IMR-90 (cell line): Measurements from ENCODE around the gene SLC4A4. TPM values are rescaled to one million over a fixed set of nuclear protein-coding genes. Genes with fewer than 3 reads are reported as not detected.

Experiments used
- ATAC-seq: fragments of 200-7000 bp; cut with Tn5 transposase; 2 replicates; pipeline ENCODE4 v1.9.1; 2020; ENCODE audit warnings: low read depth, mild to moderate bottlenecking, moderate library complexity
- BruUV-seq: library from RNA; stranded (reverse); fragments of 400-500 nt; replicated peaks from 2 replicates; lab custom pipeline; 2021; lab: Mats Ljungman, UMichigan
- CTCF ChIA-PET: fragments of 300-600 bp; formaldehyde crosslinking; extraction: SDS; loops from one replicate; lab custom pipeline; 2021; ENCODE audit warnings: antibody characterized with exemption; lab: Yijun Ruan, JAX
- POLR2A ChIA-PET: fragments of 300-600 bp; sonication (Branson Sonifier 250); formaldehyde crosslinking; loops from one replicate; lab custom pipeline; 2022; ENCODE audit warnings: antibody characterized with exemption; ENCODE audit not compliant: unreplicated experiment; lab: Charles Lee
- DNase-seq: peaks from one replicate; pipeline ENCODE4 v3.0.0; 2013
- H2AFZ ChIP-seq: replicated peaks from 2 replicates; pipeline ENCODE3; 2013; ENCODE audit warnings: low read length, mild to moderate bottlenecking; ENCODE audit not compliant: poor library complexity
- H2AK5ac ChIP-seq: 2 replicates; pipeline ENCODE4 v1.6.1; 2013; ENCODE audit warnings: low read depth, low read length, inconsistent platforms
- H2AK9ac ChIP-seq: replicated peaks from 2 replicates; pipeline ENCODE3; 2013; ENCODE audit warnings: mild to moderate bottlenecking, low read depth, low read length, moderate library complexity; ENCODE audit not compliant: poor library complexity
- H2BK120ac ChIP-seq: 2 replicates; pipeline ENCODE4 v1.6.1; 2013; ENCODE audit warnings: low read depth, low read length, inconsistent platforms
- H2BK15ac ChIP-seq: 3 replicates; pipeline ENCODE4 v1.6.1; 2013; ENCODE audit warnings: low read depth, low read length, inconsistent platforms
- H2BK20ac ChIP-seq: 2 replicates; pipeline ENCODE4 v1.6.1; 2013; ENCODE audit warnings: low read depth, mild to moderate bottlenecking, inconsistent platforms, low read length, moderate library complexity
- H2BK5ac ChIP-seq: 2 replicates; pipeline ENCODE4 v1.6.1; 2013; ENCODE audit warnings: mild to moderate bottlenecking, low read depth, low read length, inconsistent platforms; ENCODE audit not compliant: poor library complexity, severe bottlenecking
- H3K14ac ChIP-seq: replicated peaks from 2 replicates; pipeline ENCODE4 v1.6.1; 2013; ENCODE audit warnings: low read depth, low read length, inconsistent platforms
- H3K18ac ChIP-seq: 2 replicates; pipeline ENCODE4 v1.6.1; 2013; ENCODE audit warnings: low read depth, low read length, control low read depth
- H3K23ac ChIP-seq: 2 replicates; pipeline ENCODE4 v1.6.1; 2013; ENCODE audit warnings: low read depth, low read length, inconsistent platforms
- H3K27ac ChIP-seq: 2 replicates; pipeline ENCODE4 v1.5.1; 2013; ENCODE audit warnings: mild to moderate bottlenecking, control low read depth, low read length; ENCODE audit not compliant: insufficient read depth
- H3K27me3 ChIP-seq: 2 replicates; pipeline ENCODE4 v1.6.1; 2013; ENCODE audit warnings: low read length; ENCODE audit not compliant: control insufficient read depth, insufficient read depth
- H3K36me3 ChIP-seq: 2 replicates; pipeline ENCODE4 v1.6.1; 2013; ENCODE audit warnings: low read length, mixed read lengths; ENCODE audit not compliant: control insufficient read depth, insufficient read depth
- H3K4ac ChIP-seq: 2 replicates; pipeline ENCODE4 v1.6.1; 2013; ENCODE audit warnings: low read depth, low read length, inconsistent platforms
- H3K4me1 ChIP-seq: 2 replicates; pipeline ENCODE4 v1.6.1; 2013; ENCODE audit warnings: low read length, mixed read lengths; ENCODE audit not compliant: control insufficient read depth, insufficient read depth
- H3K4me2 ChIP-seq: 2 replicates; pipeline ENCODE4 v1.6.1; 2013; ENCODE audit warnings: low read depth, mild to moderate bottlenecking, control low read depth, low read length, moderate library complexity
- H3K4me3 ChIP-seq: 2 replicates; pipeline ENCODE4 v1.5.1; 2013; ENCODE audit warnings: low read depth, mild to moderate bottlenecking, control low read depth, low read length, moderate library complexity; ENCODE audit not compliant: insufficient read depth
- H3K56ac ChIP-seq: 2 replicates; pipeline ENCODE4 v1.6.1; 2013; ENCODE audit warnings: low read length, inconsistent platforms; ENCODE audit not compliant: insufficient read depth; ENCODE audit errors: extremely low read depth
- H3K79me1 ChIP-seq, 2 experiments: 2 replicates each; pipeline ENCODE4 v1.6.1; 2013; ENCODE audit warnings: low read length in 2 of 2, inconsistent platforms in 1 of 2, low read depth in 1 of 2
- H3K9ac ChIP-seq: 2 replicates; pipeline ENCODE4 v1.6.1; 2013; ENCODE audit warnings: low read depth, low read length, control low read depth
- H3K9me1 ChIP-seq: 2 replicates; pipeline ENCODE4 v1.6.1; 2013; ENCODE audit warnings: low read length, inconsistent platforms; ENCODE audit not compliant: insufficient read depth
- H3K9me3 ChIP-seq: 2 replicates; pipeline ENCODE4 v1.6.1; 2013; ENCODE audit warnings: low read length; ENCODE audit not compliant: control insufficient read depth, insufficient read depth
- H4K20me1 ChIP-seq: 2 replicates; pipeline ENCODE4 v1.6.1; 2013; ENCODE audit warnings: low read length, inconsistent platforms; ENCODE audit not compliant: insufficient read depth
- H4K5ac ChIP-seq: 2 replicates; pipeline ENCODE4 v1.6.1; 2013; ENCODE audit warnings: mild to moderate bottlenecking, low read depth, low read length, control low read depth
- H4K8ac ChIP-seq, 2 experiments: 2 replicates each; pipeline ENCODE4 v1.6.1; 2013; ENCODE audit warnings: low read depth in 2 of 2, low read length in 2 of 2, control low read depth in 1 of 2, inconsistent platforms in 1 of 2
- H4K91ac ChIP-seq: 2 replicates; pipeline ENCODE4 v1.6.1; 2013; ENCODE audit warnings: low read depth, low read length, inconsistent platforms; ENCODE audit not compliant: insufficient read depth
- BHLHE40 ChIP-seq: fragments of 150-350 bp; IDR thresholded peaks from 2 replicates; pipeline ENCODE4 v1.6.1; 2016; ENCODE audit warnings: mild to moderate bottlenecking, low read depth, low read length
- CEBPB ChIP-seq: IDR thresholded peaks from 2 replicates; pipeline ENCODE4 v1.6.1; 2012; ENCODE audit warnings: low read depth, low read length, improper control_type of control experiment
- CHD1 ChIP-seq: IDR thresholded peaks from 2 replicates; pipeline ENCODE4 v1.6.1; 2012; ENCODE audit warnings: low read depth, low read length, improper control_type of control experiment
- ELK1 ChIP-seq: fragments of 150-350 bp; IDR thresholded peaks from 2 replicates; pipeline ENCODE4 v1.6.1; 2016; ENCODE audit warnings: low read depth, mild to moderate bottlenecking, low read length, moderate library complexity, borderline replicate concordance
- FOS ChIP-seq: fragments of 150-350 bp; IDR thresholded peaks from 2 replicates; pipeline ENCODE4 v1.6.1; 2016; ENCODE audit warnings: low read depth, low read length
- MAFK ChIP-seq: IDR thresholded peaks from 2 replicates; pipeline ENCODE4 v1.6.1; 2012; ENCODE audit warnings: low read depth, low read length, improper control_type of control experiment
- MAZ ChIP-seq: IDR thresholded peaks from 2 replicates; pipeline ENCODE4 v1.6.1; 2012; ENCODE audit warnings: low read depth, mild to moderate bottlenecking, low read length, improper control_type of control experiment, moderate library complexity, borderline replicate concordance
- MXI1 ChIP-seq: IDR thresholded peaks from 2 replicates; pipeline ENCODE4 v1.6.1; 2012; ENCODE audit warnings: low read depth, mild to moderate bottlenecking, low read length, moderate library complexity, borderline replicate concordance
- NFE2L2 ChIP-seq: fragments of 150-350 bp; IDR thresholded peaks from 2 replicates; pipeline ENCODE4 v1.6.1; 2016; ENCODE audit warnings: low read depth, mild to moderate bottlenecking, low read length
- POLR2A ChIP-seq: IDR thresholded peaks from 2 replicates; pipeline ENCODE4 v1.6.1; 2012; ENCODE audit warnings: mild to moderate bottlenecking, low read depth, low read length
- RAD21 ChIP-seq: IDR thresholded peaks from 2 replicates; pipeline ENCODE4 v1.6.1; 2012; ENCODE audit warnings: low read length, improper control_type of control experiment
- RCOR1 ChIP-seq: IDR thresholded peaks from 2 replicates; pipeline ENCODE4 v1.6.1; 2012; ENCODE audit warnings: mild to moderate bottlenecking, low read length, improper control_type of control experiment; ENCODE audit not compliant: insufficient replicate concordance
- RFX5 ChIP-seq: IDR thresholded peaks from 2 replicates; pipeline ENCODE4 v1.8.0; 2012; ENCODE audit warnings: low read depth, mild to moderate bottlenecking, low read length, moderate library complexity
- SMC3 ChIP-seq: fragments of 150-350 bp; IDR thresholded peaks from 2 replicates; pipeline ENCODE4 v1.6.1; 2016; ENCODE audit warnings: low read depth, mild to moderate bottlenecking, antibody characterized with exemption, low read length, moderate library complexity
- WGBS, 2 experiments: methylation state at CpG; one replicate each; pipeline versions ENCODE4 v1.1.5 to v1.1.7; 2013; ENCODE audit warnings: missing lambda C conversion rate in 2 of 2; ENCODE audit not compliant: insufficient read length in 1 of 2; ENCODE audit errors: extremely low coverage in 2 of 2; 5-methylcytosine and 5-hydroxymethylcytosine counted together
- dilution Hi-C: fragments of 300-500 bp; cut with HindIII; formaldehyde crosslinking; loops from one replicate; pipeline ENCODE4 v1.14.3; 2018; ENCODE audit warnings: low sequenced_read_pairs; ENCODE audit not compliant: unreplicated experiment
- in situ Hi-C: fragments of 300-500 bp; cut with MboI; formaldehyde crosslinking; loops from 3 replicates; pipeline ENCODE4 v1.14.3; 2019; ENCODE audit warnings: low sequenced_read_pairs, inconsistent platforms, mixed read lengths
- intact Hi-C: fragments of 100-400 bp; cut with micrococcal nuclease; formaldehyde crosslinking; loops from 2 replicates; pipeline ENCODE4 v1.10.0; 2022
- polyA plus RNA-seq, 3 experiments: library from polyadenylated mRNA; depleted of rRNA; stranded (reverse); fragments of >200 nt; gene quantifications; 2 replicates each; pipeline ENCODE4 v1.2.3, GENCODE V29; 2012; ENCODE audit warnings: low replicate concordance in 1 of 3
- total RNA-seq: library from RNA; depleted of rRNA; stranded (reverse); fragments of >200 nt; gene quantifications from 2 replicates; pipeline ENCODE4 v1.2.3, GENCODE V29; 2012
- TF ChIP-seq, protein P1 (sequence below): fragments of 150-350 bp; IDR thresholded peaks from 2 replicates; pipeline ENCODE4 v1.6.1; 2017; ENCODE audit warnings: mild to moderate bottlenecking, antibody characterized with exemption, low read length, low read depth
- TF ChIP-seq, protein P2 (sequence below): conservative IDR thresholded peaks from 2 replicates; pipeline ENCODE4 v1.5.1; 2012; ENCODE audit warnings: mild to moderate bottlenecking, low read depth, low read length, improper control_type of control experiment

SLC4A4 gene
- total and polyA plus RNA-seq, 2 of the 4 experiments (the other 2 are of a cell fraction), result 5.6 to 16.8 TPM

- H3K4me1 ChIP-seq, result no peaks in the 10 kb centered on the region
- no peaks in the 10 kb centered on the region for H3K79me1 ChIP-seq
- H2BK120ac ChIP-seq, result no peak overlapping the region
- no peak overlapping the region for H3K56ac ChIP-seq
- H3K27ac ChIP-seq, result no peak overlapping the region
- no peak overlapping the region for H2AK5ac ChIP-seq
- no peaks in the 10 kb centered on the region for H4K20me1 ChIP-seq
- H3K14ac ChIP-seq, result no peak overlapping the region
- intact Hi-C loops (no loop called here), dilution Hi-C loops (no loop called here), in situ Hi-C loops (no loop called here)
- ChIA-PET POLR2A (no interaction called here), CTCF (no interaction called here)
- no peak overlapping the region for H4K5ac ChIP-seq
- no peak overlapping the region for H2AK9ac ChIP-seq
- no TSS peak for BruUV-seq
- no peak overlapping the region for H3K18ac ChIP-seq
- no peak overlapping the region for H3K9ac ChIP-seq
- DNase-seq (no peak), ATAC-seq (no peak)
- H3K9me1 ChIP-seq, result no peaks in the 10 kb centered on the region
- no peaks in the 10 kb centered on the region for H3K27me3 ChIP-seq
- no peak overlapping the region for H2BK15ac ChIP-seq
- H4K8ac ChIP-seq, result no peak overlapping the region
- no peak overlapping the region for H2BK20ac ChIP-seq
- no peak overlapping the region for H2BK5ac ChIP-seq
- no peaks in the 10 kb centered on the region for H3K9me3 ChIP-seq
- H3K4me3 ChIP-seq, result no peak overlapping the region
- TF ChIP-seq NFE2L2 (no peak), RFX5 (no peak), SMC3 (no peak), MAZ (no peak), MAFK (no peak), POLR2A (no peak), RAD21 (no peak), FOS (no peak), BHLHE40 (no peak), CHD1 (no peak), RCOR1 (no peak), ELK1 (no peak), CEBPB (no peak), MXI1 (no peak)
- TF ChIP-seq, protein P1, sequence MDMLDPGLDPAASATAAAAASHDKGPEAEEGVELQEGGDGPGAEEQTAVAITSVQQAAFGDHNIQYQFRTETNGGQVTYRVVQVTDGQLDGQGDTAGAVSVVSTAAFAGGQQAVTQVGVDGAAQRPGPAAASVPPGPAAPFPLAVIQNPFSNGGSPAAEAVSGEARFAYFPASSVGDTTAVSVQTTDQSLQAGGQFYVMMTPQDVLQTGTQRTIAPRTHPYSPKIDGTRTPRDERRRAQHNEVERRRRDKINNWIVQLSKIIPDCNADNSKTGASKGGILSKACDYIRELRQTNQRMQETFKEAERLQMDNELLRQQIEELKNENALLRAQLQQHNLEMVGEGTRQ, result no peak
- TF ChIP-seq, protein P2, sequence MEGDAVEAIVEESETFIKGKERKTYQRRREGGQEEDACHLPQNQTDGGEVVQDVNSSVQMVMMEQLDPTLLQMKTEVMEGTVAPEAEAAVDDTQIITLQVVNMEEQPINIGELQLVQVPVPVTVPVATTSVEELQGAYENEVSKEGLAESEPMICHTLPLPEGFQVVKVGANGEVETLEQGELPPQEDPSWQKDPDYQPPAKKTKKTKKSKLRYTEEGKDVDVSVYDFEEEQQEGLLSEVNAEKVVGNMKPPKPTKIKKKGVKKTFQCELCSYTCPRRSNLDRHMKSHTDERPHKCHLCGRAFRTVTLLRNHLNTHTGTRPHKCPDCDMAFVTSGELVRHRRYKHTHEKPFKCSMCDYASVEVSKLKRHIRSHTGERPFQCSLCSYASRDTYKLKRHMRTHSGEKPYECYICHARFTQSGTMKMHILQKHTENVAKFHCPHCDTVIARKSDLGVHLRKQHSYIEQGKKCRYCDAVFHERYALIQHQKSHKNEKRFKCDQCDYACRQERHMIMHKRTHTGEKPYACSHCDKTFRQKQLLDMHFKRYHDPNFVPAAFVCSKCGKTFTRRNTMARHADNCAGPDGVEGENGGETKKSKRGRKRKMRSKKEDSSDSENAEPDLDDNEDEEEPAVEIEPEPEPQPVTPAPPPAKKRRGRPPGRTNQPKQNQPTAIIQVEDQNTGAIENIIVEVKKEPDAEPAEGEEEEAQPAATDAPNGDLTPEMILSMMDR, result no peak
- no peaks in the 10 kb centered on the region for H3K36me3 ChIP-seq
- no peak overlapping the region for H3K4ac ChIP-seq
- H3K23ac ChIP-seq, result no peak overlapping the region
- H4K91ac ChIP-seq, result no peak overlapping the region
- WGBS, 2 experiments, result no CpG with 5 or more reads among the region's 1 CpG
- H2AFZ ChIP-seq, result no peak overlapping the region
- no peak overlapping the region for H3K4me2 ChIP-seq
Observed at GRCh38 chr4:71587995-71588394, 249.2 kb downstream of the SLC4A4 start.
